Spleen (tissue), 7 donors: ENCODE measurements around the gene SNX21.

Source experiments
- POLR2A ChIP-seq, 3 donors: fragments of 450-650 bp; IDR thresholded peaks; one replicate each; pipeline ENCODE4 v1.5.1; 2017; ENCODE audit warnings: antibody characterized with exemption in 3 of 3, mild to moderate bottlenecking in 1 of 3
- POLR2AphosphoS5 ChIP-seq, 3 donors: sonication (generic); formaldehyde crosslinking; IDR thresholded peaks; one replicate each; pipeline ENCODE4 v1.5.1; 2017; ENCODE audit warnings: antibody characterized with exemption in 3 of 3
- TF ChIP-seq, protein P1 (sequence below), 11 experiments: fragments of 200-600 bp in 7 of 11; fragments of 450-650 bp in 4 of 11; sonication (generic) in 4 of 11; IDR thresholded peaks in 8 of 11; conservative IDR thresholded peaks in 3 of 11; 1 replicate in 7 of 11; 2 replicates in 4 of 11; pipeline versions ENCODE4 v1.4.0 to v1.8.0; 2016 to 2021; ENCODE audit warnings: antibody characterized with exemption in 11 of 11, inconsistent platforms in 4 of 11, mild to moderate bottlenecking in 1 of 11
- donor health status: DM: no; HTN: no; CAD: no; lungs with moderate emphysema.
- donor health status: DM: no; HTN: no; CAD: no.
- donor health status: DM: no; HTN: no; CAD: no.

DNA sequence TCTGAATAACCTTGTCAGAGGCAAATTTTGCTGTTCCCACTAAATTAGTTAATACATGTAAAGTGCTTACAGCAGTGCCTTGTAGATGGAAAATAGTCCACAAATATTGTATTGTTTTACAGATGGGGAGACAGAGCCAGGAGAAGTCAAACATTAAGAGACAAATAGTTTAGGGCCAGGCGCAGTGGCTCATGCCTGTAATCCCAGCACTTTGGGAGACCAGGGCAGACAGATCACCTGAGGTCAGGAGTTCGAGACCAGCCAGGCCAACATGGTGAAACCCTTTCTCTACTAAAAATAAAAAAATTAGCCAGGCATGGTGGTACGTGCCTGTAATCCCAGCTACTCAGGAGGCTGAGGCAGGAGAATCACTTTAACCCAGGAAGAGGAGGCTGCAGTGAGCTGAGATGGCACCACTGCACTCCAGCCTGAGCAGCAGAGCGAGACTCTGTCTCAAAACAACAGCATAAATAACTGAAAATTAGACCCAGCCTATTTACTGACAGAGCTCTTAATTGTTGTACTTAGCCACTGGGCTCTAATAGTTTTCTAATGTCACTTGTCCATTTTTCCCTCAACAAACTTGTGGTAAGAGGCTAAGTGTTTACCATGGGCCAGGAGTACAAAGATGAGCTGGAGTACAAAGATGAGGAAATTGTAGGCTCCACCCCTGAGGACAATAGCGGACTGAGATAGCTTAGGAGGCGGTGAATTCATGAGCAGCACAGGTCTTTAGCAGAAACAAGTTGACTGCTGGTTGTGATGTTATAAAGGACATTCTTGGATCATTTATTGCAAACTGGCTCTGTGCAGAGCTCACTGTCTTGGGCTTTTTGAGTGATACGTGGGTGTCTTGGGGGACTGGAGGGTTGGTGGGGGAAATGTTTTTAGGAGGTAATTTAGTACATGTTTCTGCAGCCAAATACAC, 30.2 kb downstream of the SNX21 start:
- TF ChIP-seq, protein P1, sequence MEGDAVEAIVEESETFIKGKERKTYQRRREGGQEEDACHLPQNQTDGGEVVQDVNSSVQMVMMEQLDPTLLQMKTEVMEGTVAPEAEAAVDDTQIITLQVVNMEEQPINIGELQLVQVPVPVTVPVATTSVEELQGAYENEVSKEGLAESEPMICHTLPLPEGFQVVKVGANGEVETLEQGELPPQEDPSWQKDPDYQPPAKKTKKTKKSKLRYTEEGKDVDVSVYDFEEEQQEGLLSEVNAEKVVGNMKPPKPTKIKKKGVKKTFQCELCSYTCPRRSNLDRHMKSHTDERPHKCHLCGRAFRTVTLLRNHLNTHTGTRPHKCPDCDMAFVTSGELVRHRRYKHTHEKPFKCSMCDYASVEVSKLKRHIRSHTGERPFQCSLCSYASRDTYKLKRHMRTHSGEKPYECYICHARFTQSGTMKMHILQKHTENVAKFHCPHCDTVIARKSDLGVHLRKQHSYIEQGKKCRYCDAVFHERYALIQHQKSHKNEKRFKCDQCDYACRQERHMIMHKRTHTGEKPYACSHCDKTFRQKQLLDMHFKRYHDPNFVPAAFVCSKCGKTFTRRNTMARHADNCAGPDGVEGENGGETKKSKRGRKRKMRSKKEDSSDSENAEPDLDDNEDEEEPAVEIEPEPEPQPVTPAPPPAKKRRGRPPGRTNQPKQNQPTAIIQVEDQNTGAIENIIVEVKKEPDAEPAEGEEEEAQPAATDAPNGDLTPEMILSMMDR (IDR thresholded peaks at IDR 0.05 in 8 of 11, conservative IDR thresholded peaks at IDR 0.05 in 3 of 11) = no peak
- no peak for TF ChIP-seq POLR2A (IDR thresholded peaks at IDR 0.05)
- no peak for TF ChIP-seq POLR2AphosphoS5 (IDR thresholded peaks at IDR 0.05)
